Activated CD4-positive, alpha-beta T cell treated with anti-CD3 and anti-CD28 coated beads for 48 hours (primary cell): Measurements from ENCODE around the gene RNF32.
"Not testable (repeated sequence)": the region's sequence is repeated elsewhere in the genome, so short reads cannot be mapped to it uniquely, and the experiment has no call there.

ENCODE experiments used
- DNase-seq: peaks from one replicate; pipeline ENCODE4 v3.0.0-alpha.2; 2020

RNF32 gene

GRCh38 chr7:156642306-156643045, 1.9 kb downstream of the RNF32 start:
- no peak for DNase-seq

- DNase-seq = not testable (repeated sequence)
Observed at GRCh38 chr7:156647330-156647729, 6.8 kb downstream of the RNF32 start.

- DNase-seq = peak; percentile 37
Observed at GRCh38 chr7:156650042-156650441, 9.5 kb downstream of the RNF32 start.

GRCh38 chr7:156651474-156651873, 10.9 kb downstream of the RNF32 start:
- no peak for DNase-seq

GRCh38 chr7:156652886-156653568, 12.5 kb downstream of the RNF32 start:
- DNase-seq = no peak

GRCh38 chr7:156654511-156655234, 14.1 kb downstream of the RNF32 start:
- no peak for DNase-seq

- DNase-seq = no peak
Observed at GRCh38 chr7:156655251-156655650, 14.7 kb downstream of the RNF32 start.

- no peak for DNase-seq
Observed at GRCh38 chr7:156655983-156656382, 15.4 kb downstream of the RNF32 start.

- DNase-seq = no peak
Observed at GRCh38 chr7:156656598-156656997, 16.0 kb downstream of the RNF32 start.

- no peak for DNase-seq
Observed at GRCh38 chr7:156657681-156658080, 17.1 kb downstream of the RNF32 start.

- DNase-seq = no peak
Observed at GRCh38 chr7:156659203-156659602, 18.6 kb downstream of the RNF32 start.

GRCh38 chr7:156659961-156660360, 19.4 kb downstream of the RNF32 start:
- no peak for DNase-seq

- no peak for DNase-seq
Observed at GRCh38 chr7:156661637-156662036, 21.1 kb downstream of the RNF32 start.

GRCh38 chr7:156662277-156662676, 21.7 kb downstream of the RNF32 start:
- DNase-seq = no peak

- DNase-seq = no peak
Observed at GRCh38 chr7:156665101-156665500, 24.5 kb downstream of the RNF32 start.

- DNase-seq = no peak
Observed at GRCh38 chr7:156666368-156667109, 26.0 kb downstream of the RNF32 start.

- DNase-seq = no peak
Observed at GRCh38 chr7:156667110-156667426, 26.5 kb downstream of the RNF32 start.

- DNase-seq = no peak
Observed at GRCh38 chr7:156668130-156668741, 27.7 kb downstream of the RNF32 start.

- no peak for DNase-seq
Observed at GRCh38 chr7:156669035-156669828, 28.7 kb downstream of the RNF32 start.

- DNase-seq = no peak
Observed at GRCh38 chr7:156673454-156673853, 32.9 kb downstream of the RNF32 start.

- DNase-seq = no peak
Observed at GRCh38 chr7:156673902-156674301, 33.3 kb downstream of the RNF32 start.

- no peak for DNase-seq
Observed at GRCh38 chr7:156675721-156676120, 35.1 kb downstream of the RNF32 start.
